SK-N-SH (cell line): Measurements from ENCODE around the gene MAGEH1. TPM values are rescaled to one million over a fixed set of nuclear protein-coding genes. Genes with fewer than 3 reads are reported as not detected.

Experiments
- CTCF ChIA-PET: fragments of 300-600, 350-600 bp; formaldehyde crosslinking; extraction: SDS; loops from one replicate; lab custom pipeline; 2021; lab: Yijun Ruan, JAX
- POLR2A ChIA-PET: fragments of 350-600 bp; sonication (Branson Sonifier 250); formaldehyde crosslinking; extraction: SDS; loops from one replicate; lab custom pipeline; 2020; ENCODE audit warnings: antibody characterized with exemption, inconsistent platforms; lab: Yijun Ruan, JAX
- DNase-seq: peaks from one replicate; pipeline ENCODE4 v3.0.0; 2012
- H2AFZ ChIP-seq: fragments of 200-600 bp; sonication (generic); 2 replicates; pipeline ENCODE4 v1.8.1; 2016; ENCODE audit warnings: antibody characterized with exemption, mild to moderate bottlenecking, low read depth
- H3F3A ChIP-seq: fragments of 200-600 bp; sonication (generic); replicated peaks from 2 replicates; pipeline ENCODE3; 2016; ENCODE audit warnings: antibody characterized with exemption, mild to moderate bottlenecking; ENCODE audit not compliant: insufficient read depth
- H3K27ac ChIP-seq, 2 experiments: fragments of 200-500 bp in 1 of 2; fragments of 200-600 bp in 1 of 2; sonication (Bioruptor generic) in 1 of 2; sonication (generic), shearing (Covaris generic) in 1 of 2; 2 replicates each; pipeline versions ENCODE4 v1.5.1 to v1.6.1; 2014 to 2016; ENCODE audit warnings: low read depth in 2 of 2, inconsistent platforms in 1 of 2, low read length in 1 of 2, mild to moderate bottlenecking in 1 of 2, mixed read lengths in 1 of 2
- H3K27me3 ChIP-seq: fragments of 200-600 bp; sonication (generic), shearing (Covaris generic); 2 replicates; pipeline ENCODE4 v1.6.1; 2016; ENCODE audit warnings: mixed run types; ENCODE audit not compliant: insufficient read depth
- H3K36me3 ChIP-seq, 2 experiments: fragments of 200-500 bp in 1 of 2; fragments of 200-600 bp in 1 of 2; sonication (Bioruptor generic) in 1 of 2; sonication (generic) in 1 of 2; replicated peaks in 1 of 2; 2 replicates each; pipeline versions ENCODE3 to v1.5.1; 2014 to 2016; ENCODE audit warnings: low read length in 1 of 2, mild to moderate bottlenecking in 1 of 2; ENCODE audit not compliant: insufficient read depth in 2 of 2, control insufficient read depth in 1 of 2
- H3K4me1 ChIP-seq, 2 experiments: fragments of 200-500 bp in 1 of 2; fragments of 200-600 bp in 1 of 2; sonication (Bioruptor generic) in 1 of 2; sonication (generic), shearing (Covaris generic) in 1 of 2; 2 replicates each; pipeline versions ENCODE4 v1.5.1 to v1.6.1; 2014 to 2016; ENCODE audit warnings: low read depth in 1 of 2, low read length in 1 of 2, mixed run types in 1 of 2; ENCODE audit not compliant: insufficient read depth in 2 of 2, control insufficient read depth in 1 of 2
- H3K4me2 ChIP-seq: fragments of 200-600 bp; sonication (generic), shearing (Covaris generic); 2 replicates; pipeline ENCODE4 v1.6.1; 2017; ENCODE audit warnings: mixed run types
- H3K4me3 ChIP-seq, 2 experiments: fragments of 200-500 bp in 1 of 2; fragments of 200-600 bp in 1 of 2; sonication (Bioruptor generic) in 1 of 2; sonication (generic), shearing (Covaris generic) in 1 of 2; 2 replicates each; pipeline versions ENCODE4 v1.5.1 to v1.8.1; 2014 to 2016; ENCODE audit warnings: low read depth in 2 of 2, inconsistent platforms in 1 of 2, low read length in 1 of 2, mild to moderate bottlenecking in 1 of 2, mixed read lengths in 1 of 2, moderate library complexity in 1 of 2
- H3K79me2 ChIP-seq: fragments of 200-600 bp; sonication (generic); 2 replicates; pipeline ENCODE4 v1.8.1; 2017; ENCODE audit warnings: mild to moderate bottlenecking; ENCODE audit not compliant: insufficient read depth
- H3K9ac ChIP-seq: fragments of 200-600 bp; sonication (generic); 2 replicates; pipeline ENCODE4 v1.6.1; 2017; ENCODE audit warnings: mixed run types
- H3K9me2 ChIP-seq: fragments of 200-600 bp; sonication (generic); 2 replicates; pipeline ENCODE4 v1.6.1; 2017; ENCODE audit warnings: mixed run types
- H3K9me3 ChIP-seq: fragments of 200-600 bp; sonication (generic); 2 replicates; pipeline ENCODE4 v1.6.1; 2017; ENCODE audit warnings: mixed run types, mild to moderate bottlenecking, moderate library complexity
- H4K20me1 ChIP-seq: fragments of 200-600 bp; sonication (generic); 2 replicates; pipeline ENCODE4 v1.6.1; 2017; ENCODE audit warnings: mild to moderate bottlenecking, mixed run types; ENCODE audit not compliant: insufficient read depth
- ELF1 ChIP-seq: IDR thresholded peaks from 2 replicates; pipeline ENCODE4 v1.4.0; 2012
- EP300 ChIP-seq, 2 experiments: IDR thresholded peaks; 2 replicates each; pipeline versions ENCODE4 v1.4.0 to v1.6.1; 2012; ENCODE audit warnings: borderline replicate concordance in 1 of 2, low read depth in 1 of 2, low read length in 1 of 2
- FOSL2 ChIP-seq: IDR thresholded peaks from 2 replicates; pipeline ENCODE4 v1.4.0; 2012; ENCODE audit warnings: low read depth, mild to moderate bottlenecking, moderate library complexity, borderline replicate concordance
- JUND ChIP-seq: IDR thresholded peaks from 2 replicates; pipeline ENCODE4 v1.4.0; 2012
- MAX ChIP-seq: IDR thresholded peaks from 2 replicates; pipeline ENCODE4 v1.4.0; 2012; ENCODE audit warnings: low read depth
- MEF2A ChIP-seq: IDR thresholded peaks from 2 replicates; pipeline ENCODE4 v1.4.0; 2012; ENCODE audit warnings: low read depth, borderline replicate concordance
- MXI1 ChIP-seq: IDR thresholded peaks from 2 replicates; pipeline ENCODE4 v1.6.1; 2012; ENCODE audit warnings: mild to moderate bottlenecking, low read depth, low read length, improper control_type of control experiment
- NFIC ChIP-seq: IDR thresholded peaks from 2 replicates; pipeline ENCODE4 v1.4.0; 2012; ENCODE audit warnings: borderline replicate concordance
- NRF1 ChIP-seq: IDR thresholded peaks from 2 replicates; pipeline ENCODE4 v1.6.1; 2012; ENCODE audit warnings: low read depth, mild to moderate bottlenecking, low read length
- RXRA ChIP-seq: IDR thresholded peaks from 2 replicates; pipeline ENCODE4 v1.4.0; 2012; ENCODE audit warnings: low read depth, mild to moderate bottlenecking, borderline replicate concordance
- TCF12 ChIP-seq: IDR thresholded peaks from 2 replicates; pipeline ENCODE4 v1.4.0; 2012
- TEAD4 ChIP-seq: IDR thresholded peaks from 2 replicates; pipeline ENCODE4 v1.4.0; 2012; ENCODE audit warnings: mild to moderate bottlenecking, borderline replicate concordance; ENCODE audit not compliant: insufficient read depth
- USF1 ChIP-seq: IDR thresholded peaks from 2 replicates; pipeline ENCODE4 v1.4.0; 2012; ENCODE audit warnings: low read depth, borderline replicate concordance
- WGBS: methylation state at CpG from one replicate; pipeline ENCODE4 v1.1.6; 2017; ENCODE audit warnings: low lambda C conversion rate; 5-methylcytosine and 5-hydroxymethylcytosine counted together
- polyA plus RNA-seq, 3 experiments: library from polyadenylated mRNA; depleted of rRNA; stranded (reverse); fragments of >200 nt; gene quantifications; 2 replicates each; pipeline ENCODE4 v1.2.3, GENCODE V29; 2012
- TF ChIP-seq, protein P1 (sequence below): IDR thresholded peaks from 2 replicates; pipeline ENCODE4 v1.6.1; 2012; ENCODE audit warnings: mild to moderate bottlenecking, low read depth, low read length, moderate library complexity
- TF ChIP-seq, protein P2 (sequence below): IDR thresholded peaks from 2 replicates; pipeline ENCODE4 v1.4.0; 2012; ENCODE audit warnings: low read depth, borderline replicate concordance

Gene MAGEH1
- polyA plus RNA-seq, 1 of the 3 experiments (the other 2 are of a cell fraction), result 19.7 TPM

DNA sequence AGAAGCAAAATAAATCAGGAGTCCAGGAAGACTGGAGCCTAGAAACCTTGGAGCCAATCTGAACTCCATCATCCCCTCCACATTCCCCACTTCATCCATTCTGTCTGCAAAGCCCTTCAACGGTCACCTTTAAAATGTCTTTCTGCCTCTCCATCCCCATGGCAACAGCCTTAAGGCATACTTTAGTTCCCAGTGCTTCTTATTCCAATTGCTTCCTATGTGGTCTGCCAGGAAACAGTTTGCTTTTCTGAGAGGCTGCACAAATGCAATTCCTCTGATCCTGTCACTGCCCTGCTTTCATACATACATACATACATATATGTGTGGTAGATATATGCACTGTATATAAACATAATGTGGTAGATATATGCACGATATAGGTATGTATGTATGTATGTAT is 786 bp upstream of the MAGEH1 start:
- Histone ChIP-seq H3K9ac (no peak overlapping the region), H3K36me3 (no peaks in the 10 kb centered on the region), H3K4me3 (peak overlapping the region; percentile 65 to 75; a peak in 3 of 4 replicates), H3K9me3 (no peaks in the 10 kb centered on the region), H3K4me2 (peak overlapping the region; percentile 74), H3F3A (no peaks in the 10 kb centered on the region), H3K4me1 (no peaks in the 10 kb centered on the region), H4K20me1 (no peaks in the 10 kb centered on the region), H3K27me3 (no peaks in the 10 kb centered on the region), H3K27ac (no peak overlapping the region), H3K9me2 (no peaks in the 10 kb centered on the region), H3K79me2 (no peaks in the 10 kb centered on the region), H2AFZ (peak overlapping the region; percentile 88)
- TF ChIP-seq FOSL2 (no peak), NRF1 (no peak), MAX (no peak), TCF12 (no peak), NFIC (no peak), RXRA (no peak), EP300 (IDR thresholded peaks at IDR 0.05; ENCODE audit: borderline replicate concordance in 1 of 2, low read depth in 1 of 2, low read length in 1 of 2) (no peak), USF1 (no peak), MXI1 (no peak), MEF2A (no peak), ELF1 (no peak), TEAD4 (no peak), JUND (no peak)
- TF ChIP-seq, protein P1, sequence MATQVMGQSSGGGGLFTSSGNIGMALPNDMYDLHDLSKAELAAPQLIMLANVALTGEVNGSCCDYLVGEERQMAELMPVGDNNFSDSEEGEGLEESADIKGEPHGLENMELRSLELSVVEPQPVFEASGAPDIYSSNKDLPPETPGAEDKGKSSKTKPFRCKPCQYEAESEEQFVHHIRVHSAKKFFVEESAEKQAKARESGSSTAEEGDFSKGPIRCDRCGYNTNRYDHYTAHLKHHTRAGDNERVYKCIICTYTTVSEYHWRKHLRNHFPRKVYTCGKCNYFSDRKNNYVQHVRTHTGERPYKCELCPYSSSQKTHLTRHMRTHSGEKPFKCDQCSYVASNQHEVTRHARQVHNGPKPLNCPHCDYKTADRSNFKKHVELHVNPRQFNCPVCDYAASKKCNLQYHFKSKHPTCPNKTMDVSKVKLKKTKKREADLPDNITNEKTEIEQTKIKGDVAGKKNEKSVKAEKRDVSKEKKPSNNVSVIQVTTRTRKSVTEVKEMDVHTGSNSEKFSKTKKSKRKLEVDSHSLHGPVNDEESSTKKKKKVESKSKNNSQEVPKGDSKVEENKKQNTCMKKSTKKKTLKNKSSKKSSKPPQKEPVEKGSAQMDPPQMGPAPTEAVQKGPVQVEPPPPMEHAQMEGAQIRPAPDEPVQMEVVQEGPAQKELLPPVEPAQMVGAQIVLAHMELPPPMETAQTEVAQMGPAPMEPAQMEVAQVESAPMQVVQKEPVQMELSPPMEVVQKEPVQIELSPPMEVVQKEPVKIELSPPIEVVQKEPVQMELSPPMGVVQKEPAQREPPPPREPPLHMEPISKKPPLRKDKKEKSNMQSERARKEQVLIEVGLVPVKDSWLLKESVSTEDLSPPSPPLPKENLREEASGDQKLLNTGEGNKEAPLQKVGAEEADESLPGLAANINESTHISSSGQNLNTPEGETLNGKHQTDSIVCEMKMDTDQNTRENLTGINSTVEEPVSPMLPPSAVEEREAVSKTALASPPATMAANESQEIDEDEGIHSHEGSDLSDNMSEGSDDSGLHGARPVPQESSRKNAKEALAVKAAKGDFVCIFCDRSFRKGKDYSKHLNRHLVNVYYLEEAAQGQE, result no peak
- TF ChIP-seq, protein P2, sequence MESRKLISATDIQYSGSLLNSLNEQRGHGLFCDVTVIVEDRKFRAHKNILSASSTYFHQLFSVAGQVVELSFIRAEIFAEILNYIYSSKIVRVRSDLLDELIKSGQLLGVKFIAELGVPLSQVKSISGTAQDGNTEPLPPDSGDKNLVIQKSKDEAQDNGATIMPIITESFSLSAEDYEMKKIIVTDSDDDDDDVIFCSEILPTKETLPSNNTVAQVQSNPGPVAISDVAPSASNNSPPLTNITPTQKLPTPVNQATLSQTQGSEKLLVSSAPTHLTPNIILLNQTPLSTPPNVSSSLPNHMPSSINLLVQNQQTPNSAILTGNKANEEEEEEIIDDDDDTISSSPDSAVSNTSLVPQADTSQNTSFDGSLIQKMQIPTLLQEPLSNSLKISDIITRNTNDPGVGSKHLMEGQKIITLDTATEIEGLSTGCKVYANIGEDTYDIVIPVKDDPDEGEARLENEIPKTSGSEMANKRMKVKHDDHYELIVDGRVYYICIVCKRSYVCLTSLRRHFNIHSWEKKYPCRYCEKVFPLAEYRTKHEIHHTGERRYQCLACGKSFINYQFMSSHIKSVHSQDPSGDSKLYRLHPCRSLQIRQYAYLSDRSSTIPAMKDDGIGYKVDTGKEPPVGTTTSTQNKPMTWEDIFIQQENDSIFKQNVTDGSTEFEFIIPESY, result no peak
- POLR2A ChIA-PET, result interaction anchor here (1.2 kb wide), 1 partner anchor 37 kb away, joined by 6 read pairs; no protein-coding TSS in a partner anchor
- no peak for DNase-seq
- CTCF ChIA-PET, result interaction anchor here (1.0 kb wide), 1 partner anchor 79 kb away, joined by 3 read pairs; no protein-coding TSS in a partner anchor
- 8% methylated on average over 2 of the region's 2 CpGs for WGBS
